ENCODE measurements around the gene TMOD2.

DNA sequence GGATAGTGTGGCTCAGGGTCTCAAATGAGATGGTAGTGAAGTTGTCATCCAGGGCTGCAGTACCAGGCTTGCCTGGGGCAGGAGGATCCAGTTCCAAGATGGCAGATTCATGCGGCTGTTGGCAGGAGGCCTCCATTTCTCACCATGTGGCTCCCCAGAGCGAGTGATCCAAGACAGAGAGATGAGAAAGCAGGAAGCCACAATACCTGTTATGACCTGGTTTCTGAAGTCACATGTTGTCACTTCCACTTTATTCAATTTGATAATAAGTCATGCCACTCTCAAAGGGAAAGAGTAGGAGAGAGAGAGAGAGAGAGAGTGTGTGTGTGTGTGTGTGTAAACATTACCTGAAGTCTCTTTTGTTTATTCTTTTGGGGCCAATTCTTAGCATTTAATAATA, 30.1 kb downstream of the TMOD2 start:
- no peak for TF ChIP-seq YY1 (IDR thresholded peaks at IDR 0.05; ENCODE audit: insufficient read depth, insufficient read length)
- no peak for TF ChIP-seq ZNF274 (IDR thresholded peaks at IDR 0.05; ENCODE audit: low read depth, low read length)
- no peak for TF ChIP-seq SUZ12 (IDR thresholded peaks at IDR 0.05; ENCODE audit: extremely low read depth, insufficient read depth, insufficient read length)
